HG03196 (cell line): Measurements from ENCODE around the gene SSNA1.
A peak's percentile ranks its signal among the peaks of the same experiment; 100 is the strongest.

Experiments used
- ATAC-seq: cut with Tn5 transposase; IDR thresholded peaks from one replicate; pipeline ENCODE4 v1.9.1; 2021; ENCODE audit not compliant: unreplicated experiment

SSNA1 gene

DNA sequence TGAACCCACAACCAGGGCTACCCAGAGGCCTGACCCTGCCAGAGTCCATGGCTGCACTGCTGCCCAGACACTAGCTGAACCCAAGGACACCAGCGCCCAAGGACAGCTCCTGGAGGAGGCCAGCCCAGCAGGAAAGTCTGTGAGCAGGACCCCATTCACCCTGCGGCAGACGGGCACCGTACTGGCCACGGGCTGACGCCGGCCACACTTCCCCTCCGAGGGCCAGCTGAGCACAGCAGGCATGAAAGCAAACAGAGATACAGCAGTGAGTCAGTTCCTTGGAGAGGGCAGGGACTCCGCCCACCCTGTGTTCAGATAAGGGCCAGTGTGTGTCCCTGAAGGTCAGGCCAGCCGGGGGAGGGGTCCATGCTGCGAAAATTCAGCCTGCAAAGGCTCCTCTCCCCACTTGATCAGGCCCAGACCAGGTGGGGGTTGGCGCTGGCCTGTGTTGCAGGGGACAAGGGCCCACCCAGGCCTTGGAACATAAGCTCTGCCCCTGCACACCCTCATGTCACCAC is 30.3 kb downstream of the SSNA1 start:
- no peak for ATAC-seq

DNA sequence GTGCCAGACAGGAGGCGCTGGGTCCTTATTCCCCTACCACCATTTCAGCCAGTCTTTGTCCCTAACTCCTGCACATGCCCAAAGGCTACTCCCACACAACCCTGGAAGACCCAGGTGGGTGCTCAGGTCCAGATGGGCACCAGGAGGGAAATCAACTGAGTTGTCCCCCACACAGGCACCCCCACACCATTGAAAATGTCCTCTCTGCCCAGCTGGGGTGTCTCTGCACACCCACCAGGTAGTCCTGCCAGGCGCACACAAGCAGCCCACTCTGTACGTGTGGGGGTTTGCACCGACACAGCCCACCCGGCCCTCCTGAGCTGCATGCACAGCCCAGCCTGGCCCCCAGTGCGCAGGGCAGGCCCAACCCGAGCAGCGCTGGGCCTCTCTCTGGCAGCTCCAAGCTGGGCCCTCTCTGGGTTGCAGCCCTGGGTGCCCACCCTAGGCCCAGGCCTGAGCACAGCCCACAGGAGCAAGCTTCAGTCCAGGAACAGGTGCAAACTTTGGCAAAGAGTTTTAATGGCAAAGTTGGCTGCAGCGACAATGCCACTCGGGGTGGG is 31.4 kb downstream of the SSNA1 start:
- no peak for ATAC-seq

- ATAC-seq: no peak
Measured at GRCh38 chr9:137220317-137221094, 32.0 kb downstream of the SSNA1 start.

DNA sequence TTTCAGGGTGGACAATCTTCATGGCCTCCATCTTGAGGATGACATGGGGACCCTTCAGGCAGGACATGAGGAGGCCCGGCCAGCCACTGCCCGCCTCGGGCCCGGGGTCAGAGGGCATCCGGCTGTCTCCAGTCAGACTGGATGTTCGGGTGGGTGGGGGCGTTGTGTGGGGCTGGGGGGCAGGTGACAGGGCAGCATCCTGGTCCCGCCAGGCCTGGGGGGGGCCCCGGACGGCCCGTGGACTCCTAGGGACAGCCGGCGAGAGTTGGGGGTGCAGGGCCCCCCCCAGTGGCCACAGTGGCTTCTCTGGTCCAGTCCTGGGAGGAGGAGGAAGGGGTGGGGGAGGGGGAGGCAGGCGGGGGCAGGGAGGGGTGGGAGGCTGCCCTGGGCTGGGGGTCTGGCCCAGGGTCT is 32.6 kb downstream of the SSNA1 start:
- ATAC-seq: no peak

DNA sequence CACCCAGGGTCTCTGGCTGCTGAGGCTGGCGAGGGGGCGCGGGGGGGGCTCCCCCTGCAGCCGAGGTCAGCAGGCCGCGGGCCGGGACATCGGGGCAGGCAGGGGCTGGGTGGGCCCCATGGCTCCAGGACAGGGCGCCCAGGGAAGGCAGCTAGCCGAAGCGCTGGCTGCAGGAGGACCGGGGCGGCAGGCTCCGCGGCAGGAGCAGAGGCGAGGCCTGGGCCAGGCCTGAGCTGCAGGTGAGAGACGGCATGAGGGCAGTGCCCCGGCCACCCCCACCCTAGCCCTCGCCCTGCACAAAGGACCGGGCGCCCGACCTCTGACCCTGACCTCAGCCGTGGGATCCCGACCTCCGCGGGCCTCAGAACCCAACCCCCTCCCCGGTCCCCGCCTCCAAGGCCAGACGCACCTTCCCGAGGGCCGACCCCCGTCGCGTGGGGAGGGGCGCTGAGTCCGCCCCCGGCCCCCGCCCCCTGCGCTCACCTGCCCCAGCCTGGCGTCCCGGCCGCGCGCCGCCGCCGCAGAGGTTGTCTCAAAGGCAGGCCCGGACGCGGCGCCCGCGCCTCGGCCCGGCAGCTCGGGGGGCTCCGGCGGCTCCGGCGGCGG is 33.1 kb downstream of the SSNA1 start:
- ATAC-seq: no peak

DNA sequence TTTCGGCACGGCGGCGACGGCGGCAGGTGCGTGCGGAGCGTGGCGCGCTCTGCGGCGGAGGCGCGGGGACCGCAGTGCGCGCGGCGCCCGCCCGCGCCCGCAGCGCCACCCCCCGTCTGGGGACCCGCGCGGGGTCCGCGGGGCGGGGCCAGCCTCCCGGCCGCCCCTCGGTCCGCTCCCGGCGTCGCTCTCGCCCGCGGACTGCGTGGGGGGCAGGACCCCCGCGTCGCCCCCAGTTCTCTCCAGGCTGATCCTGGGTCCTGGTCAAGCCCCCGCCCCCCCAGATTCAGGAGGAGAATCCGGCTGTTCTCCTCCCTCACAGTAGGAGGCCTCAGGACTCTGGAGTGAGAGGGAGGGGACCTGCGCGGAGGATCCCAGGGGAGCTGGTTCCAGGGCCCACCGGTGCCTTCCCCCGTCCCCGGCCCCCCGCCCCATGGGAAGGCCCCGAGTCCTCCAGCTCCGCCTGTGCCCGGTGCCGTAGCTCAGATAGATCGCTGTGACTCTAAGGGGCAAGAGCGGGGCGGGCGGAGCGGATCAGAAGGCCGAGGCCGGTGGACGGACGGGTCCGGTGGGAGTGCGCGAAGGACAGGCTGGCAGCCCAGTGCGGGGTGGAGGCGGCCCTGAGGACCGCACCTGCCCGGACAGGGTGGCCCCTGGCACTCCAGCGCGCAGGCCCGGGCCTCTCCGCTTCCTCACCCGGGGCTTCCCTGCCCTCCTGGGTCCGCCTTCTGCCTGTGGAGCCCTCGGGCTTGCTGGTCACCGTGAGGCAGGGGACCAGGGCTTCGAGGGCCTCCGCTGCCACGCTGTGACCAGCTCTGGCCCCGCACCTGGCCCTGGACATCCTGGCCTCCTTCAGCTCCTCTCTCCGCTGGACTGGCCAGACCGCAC is 34.0 kb downstream of the SSNA1 start, which contains the start of gene RNF208:
TSS of gene RNF208 (minus strand) at position 51 of the 888 bp plus-strand sequence. CDS start 1,028 bp downstream, outside the sequence.
- peak; percentile 5 for ATAC-seq

DNA sequence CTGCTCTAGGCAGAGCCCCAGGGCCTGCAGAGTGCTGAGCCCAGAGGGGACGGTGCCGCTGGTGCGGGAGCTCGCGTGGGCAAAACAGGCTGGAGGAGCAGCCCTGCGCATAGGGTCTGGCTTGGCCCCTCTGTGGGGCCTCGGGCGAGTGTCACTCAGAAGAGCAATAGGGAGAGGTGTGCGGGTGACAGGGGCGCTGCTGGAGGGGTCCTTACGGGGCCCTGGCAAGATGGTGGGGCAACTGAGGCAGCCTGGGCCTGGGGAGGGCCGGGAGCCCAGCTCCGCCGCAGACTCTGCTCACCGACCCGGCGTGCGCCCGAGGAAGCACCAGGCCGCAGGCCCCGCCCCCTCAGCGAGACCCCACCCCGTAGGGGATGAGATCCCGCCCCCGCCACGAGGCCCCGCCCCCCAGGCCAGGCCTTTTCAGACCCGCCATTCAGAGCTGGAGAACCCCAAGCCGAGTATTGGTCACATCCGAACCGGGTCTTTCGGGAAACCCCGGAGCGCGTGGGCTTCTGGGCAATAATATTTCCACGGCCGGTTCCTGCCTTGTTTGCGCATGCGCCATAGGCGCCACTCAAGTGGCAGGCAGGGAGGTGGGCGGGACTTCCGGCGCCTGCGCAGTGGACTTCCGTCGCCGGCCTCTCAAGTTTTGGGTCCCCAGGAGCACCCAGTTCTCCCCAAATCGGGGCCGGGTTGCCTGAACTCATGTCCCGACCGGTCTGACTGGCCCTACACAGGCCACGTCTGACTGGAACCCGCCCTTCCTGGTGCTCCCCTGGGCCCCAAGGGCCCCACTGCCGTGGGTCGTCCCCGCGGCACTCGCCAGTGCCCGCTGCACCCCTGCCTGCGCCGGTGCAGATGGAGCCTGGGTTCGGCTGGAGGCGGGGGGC is 34.8 kb downstream of the SSNA1 start:
- ATAC-seq: peak; percentile 67

- ATAC-seq: no peak
Measured at GRCh38 chr9:137224830-137225694, 36.6 kb downstream of the SSNA1 start, which contains the start of gene CYSRT1. Gene CYSRT1 (plus strand): TSS chr9:137225174. CDS start chr9:137225622, 448 bp downstream.

DNA sequence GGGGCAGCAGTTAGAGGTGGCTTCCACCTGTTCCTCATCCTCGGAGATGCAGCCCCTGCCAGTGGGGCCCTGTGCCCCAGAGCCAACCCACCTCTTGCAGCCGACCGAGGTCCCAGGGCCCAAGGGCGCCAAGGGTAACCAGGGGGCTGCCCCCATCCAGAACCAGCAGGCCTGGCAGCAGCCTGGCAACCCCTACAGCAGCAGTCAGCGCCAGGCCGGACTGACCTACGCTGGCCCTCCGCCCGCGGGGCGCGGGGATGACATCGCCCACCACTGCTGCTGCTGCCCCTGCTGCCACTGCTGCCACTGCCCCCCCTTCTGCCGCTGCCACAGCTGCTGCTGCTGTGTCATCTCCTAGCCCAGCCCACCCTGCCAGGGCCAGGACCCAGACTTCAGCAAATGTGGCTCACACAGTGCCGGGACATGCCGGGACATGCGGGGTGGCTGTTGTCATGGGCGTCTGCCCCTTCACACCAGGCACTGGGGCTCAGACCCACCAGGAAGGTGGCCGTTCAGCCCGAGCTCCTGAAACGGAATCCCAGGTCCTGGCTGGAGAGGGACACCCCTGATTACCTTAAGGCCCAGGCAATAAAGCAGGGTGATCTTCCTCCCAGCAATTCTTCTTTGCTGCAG is 37.3 kb downstream of the SSNA1 start:
- ATAC-seq: no peak

DNA sequence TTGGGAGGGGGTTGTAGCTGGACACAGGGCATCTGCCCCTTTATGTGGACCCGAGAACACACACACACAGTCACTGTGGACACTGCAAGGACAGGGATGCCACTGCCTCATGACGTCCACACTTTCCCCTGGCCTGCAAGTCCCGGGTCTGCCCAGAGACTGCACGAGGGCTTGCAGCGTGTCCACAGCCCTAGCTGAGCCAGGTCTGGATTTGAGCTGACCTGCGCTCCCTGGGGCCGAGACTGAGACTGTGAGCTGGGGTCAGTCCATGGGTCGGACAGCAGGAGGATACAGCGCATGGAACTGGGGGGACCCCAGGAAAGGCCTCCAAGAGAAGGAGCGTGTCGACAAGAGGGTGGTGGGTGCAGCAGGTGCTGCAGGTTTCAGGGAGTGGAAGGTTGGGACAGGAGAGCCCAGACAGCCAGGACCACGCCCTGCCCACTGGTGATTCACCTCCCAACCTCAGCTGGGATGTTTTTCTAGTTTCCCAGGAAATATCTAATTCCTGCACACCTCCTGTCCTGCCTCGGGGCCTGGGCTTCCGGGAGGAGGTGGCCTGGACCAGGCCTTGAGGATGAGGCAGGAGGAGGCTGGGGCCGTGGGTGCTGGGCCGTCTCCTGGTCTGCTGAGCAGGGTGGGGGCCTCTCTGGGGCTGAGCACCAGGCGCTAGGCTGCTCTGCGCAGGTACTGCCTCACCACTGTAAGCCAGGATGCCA is 38.0 kb downstream of the SSNA1 start:
- ATAC-seq: no peak

- no peak for ATAC-seq
Measured at GRCh38 chr9:137227054-137227852, 38.8 kb downstream of the SSNA1 start, which contains the start of gene RNF224. Gene RNF224 (plus strand): TSS chr9:137227502. CDS start chr9:137228336, 834 bp downstream.

GRCh38 chr9:137227853-137228505 is 39.5 kb downstream of the SSNA1 start:
- no peak for ATAC-seq

- no peak for ATAC-seq
Measured at GRCh38 chr9:137228506-137228967, 40.1 kb downstream of the SSNA1 start.

GRCh38 chr9:137228968-137229896 is 40.8 kb downstream of the SSNA1 start:
- ATAC-seq: no peak
